Spleen (tissue), 7 donors: Measurements from ENCODE around the gene STAG1.

Experiments used
- POLR2A ChIP-seq, 3 donors: fragments of 450-650 bp; IDR thresholded peaks; one replicate each; pipeline ENCODE4 v1.5.1; 2017; ENCODE audit warnings: antibody characterized with exemption in 3 of 3, mild to moderate bottlenecking in 1 of 3
- POLR2AphosphoS5 ChIP-seq, 3 donors: sonication (generic); formaldehyde crosslinking; IDR thresholded peaks; one replicate each; pipeline ENCODE4 v1.5.1; 2017; ENCODE audit warnings: antibody characterized with exemption in 3 of 3
- TF ChIP-seq, protein P1 (sequence below), 11 experiments: fragments of 200-600 bp in 7 of 11; fragments of 450-650 bp in 4 of 11; sonication (generic) in 4 of 11; IDR thresholded peaks in 8 of 11; conservative IDR thresholded peaks in 3 of 11; 1 replicate in 7 of 11; 2 replicates in 4 of 11; pipeline versions ENCODE4 v1.4.0 to v1.8.0; 2016 to 2021; ENCODE audit warnings: antibody characterized with exemption in 11 of 11, inconsistent platforms in 4 of 11, mild to moderate bottlenecking in 1 of 11
- donor health status: DM: no; HTN: no; CAD: no; lungs with moderate emphysema.
- donor health status: DM: no; HTN: no; CAD: no.
- donor health status: DM: no; HTN: no; CAD: no.

DNA sequence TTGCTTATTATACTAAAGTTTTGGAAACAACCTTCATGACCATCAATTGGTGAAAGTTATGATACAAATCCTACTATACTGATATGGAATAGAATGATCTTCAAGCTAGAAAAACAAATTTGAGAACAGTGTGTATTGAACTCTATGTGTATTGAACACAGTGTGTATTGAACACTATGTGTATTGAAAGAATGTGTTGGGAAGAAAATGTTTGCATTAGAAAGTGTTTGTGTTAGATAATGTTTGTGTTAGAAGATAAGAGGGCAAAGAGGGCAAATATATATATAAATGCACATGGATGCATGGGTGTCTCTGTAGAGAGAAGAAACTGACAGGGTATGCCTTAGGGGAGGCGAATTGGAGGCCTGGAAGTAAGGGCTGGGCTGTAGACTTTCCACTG lies 459.7 kb downstream of the STAG1 start:
- TF ChIP-seq, protein P1, sequence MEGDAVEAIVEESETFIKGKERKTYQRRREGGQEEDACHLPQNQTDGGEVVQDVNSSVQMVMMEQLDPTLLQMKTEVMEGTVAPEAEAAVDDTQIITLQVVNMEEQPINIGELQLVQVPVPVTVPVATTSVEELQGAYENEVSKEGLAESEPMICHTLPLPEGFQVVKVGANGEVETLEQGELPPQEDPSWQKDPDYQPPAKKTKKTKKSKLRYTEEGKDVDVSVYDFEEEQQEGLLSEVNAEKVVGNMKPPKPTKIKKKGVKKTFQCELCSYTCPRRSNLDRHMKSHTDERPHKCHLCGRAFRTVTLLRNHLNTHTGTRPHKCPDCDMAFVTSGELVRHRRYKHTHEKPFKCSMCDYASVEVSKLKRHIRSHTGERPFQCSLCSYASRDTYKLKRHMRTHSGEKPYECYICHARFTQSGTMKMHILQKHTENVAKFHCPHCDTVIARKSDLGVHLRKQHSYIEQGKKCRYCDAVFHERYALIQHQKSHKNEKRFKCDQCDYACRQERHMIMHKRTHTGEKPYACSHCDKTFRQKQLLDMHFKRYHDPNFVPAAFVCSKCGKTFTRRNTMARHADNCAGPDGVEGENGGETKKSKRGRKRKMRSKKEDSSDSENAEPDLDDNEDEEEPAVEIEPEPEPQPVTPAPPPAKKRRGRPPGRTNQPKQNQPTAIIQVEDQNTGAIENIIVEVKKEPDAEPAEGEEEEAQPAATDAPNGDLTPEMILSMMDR (IDR thresholded peaks at IDR 0.05 in 8 of 11, conservative IDR thresholded peaks at IDR 0.05 in 3 of 11), result no peak
- TF ChIP-seq POLR2A (IDR thresholded peaks at IDR 0.05) (no peak), POLR2AphosphoS5 (IDR thresholded peaks at IDR 0.05) (no peak)
